Activated effector memory CD4-positive, alpha-beta T cell treated with anti-CD3 and anti-CD28 coated beads, Interleukin-2, amount 50 U/mL, for 16 hours (primary cell): ENCODE measurements around the gene ACSS3.
"Not testable (repeated sequence)": the region's sequence is repeated elsewhere in the genome, so short reads cannot be mapped to it uniquely, and the experiment has no call there.

Experiments used
- DNase-seq: peaks from one replicate; pipeline ENCODE4 v3.0.0-alpha.2; 2020

ACSS3 gene

GRCh38 chr12:81168445-81168844, 90.6 kb downstream of the ACSS3 start:
- no peak for DNase-seq

GRCh38 chr12:81170072-81170471, 92.2 kb downstream of the ACSS3 start:
- no peak for DNase-seq

- DNase-seq: no peak
Measured at GRCh38 chr12:81172851-81173250, 95.0 kb downstream of the ACSS3 start.

- DNase-seq: no peak
Measured at GRCh38 chr12:81174664-81175063, 96.8 kb downstream of the ACSS3 start.

GRCh38 chr12:81176796-81177195, 98.9 kb downstream of the ACSS3 start:
- DNase-seq: no peak

GRCh38 chr12:81181691-81182090, 103.8 kb downstream of the ACSS3 start:
- DNase-seq: no peak

- DNase-seq: no peak
Measured at GRCh38 chr12:81187686-81188085, 109.8 kb downstream of the ACSS3 start.

- DNase-seq: no peak
Measured at GRCh38 chr12:81196595-81196994, 118.7 kb downstream of the ACSS3 start.

- not testable (repeated sequence) for DNase-seq
Measured at GRCh38 chr12:81200561-81200960, 122.7 kb downstream of the ACSS3 start.

GRCh38 chr12:81203671-81204204, 125.9 kb downstream of the ACSS3 start:
- DNase-seq: no peak

- no peak for DNase-seq
Measured at GRCh38 chr12:81205416-81205815, 127.5 kb downstream of the ACSS3 start.

- DNase-seq: no peak
Measured at GRCh38 chr12:81206429-81206828, 128.6 kb downstream of the ACSS3 start.

- DNase-seq: no peak
Measured at GRCh38 chr12:81207173-81207572, 129.3 kb downstream of the ACSS3 start.

GRCh38 chr12:81207664-81208063, 129.8 kb downstream of the ACSS3 start:
- no peak for DNase-seq

- no peak for DNase-seq
Measured at GRCh38 chr12:81208187-81208911, 130.5 kb downstream of the ACSS3 start.

GRCh38 chr12:81209012-81209411, 131.1 kb downstream of the ACSS3 start:
- no peak for DNase-seq

GRCh38 chr12:81209772-81210225, 131.9 kb downstream of the ACSS3 start:
- not testable (repeated sequence) for DNase-seq

GRCh38 chr12:81211306-81211705, 133.4 kb downstream of the ACSS3 start:
- DNase-seq: no peak

- no peak for DNase-seq
Measured at GRCh38 chr12:81212996-81213696, 135.3 kb downstream of the ACSS3 start.

- no peak for DNase-seq
Measured at GRCh38 chr12:81216739-81217138, 138.9 kb downstream of the ACSS3 start.

- no peak for DNase-seq
Measured at GRCh38 chr12:81221681-81222080, 143.8 kb downstream of the ACSS3 start.

- no peak for DNase-seq
Measured at GRCh38 chr12:81222846-81223592, 145.1 kb downstream of the ACSS3 start.

- DNase-seq: no peak
Measured at GRCh38 chr12:81224626-81225025, 146.7 kb downstream of the ACSS3 start.
